OCI-LY1 (cell line): ENCODE data around the gene MYLK4.

Experiments
- H2AFZ ChIP-seq: fragments of 200-600 bp; sonication (generic), shearing (Covaris generic); 2 replicates; pipeline ENCODE4 v1.6.0; 2014; ENCODE audit warnings: antibody characterized with exemption, mild to moderate bottlenecking, low read length
- H3F3A ChIP-seq: fragments of 200-600 bp; sonication (generic), shearing (Covaris generic); 2 replicates; pipeline ENCODE4 v1.6.0; 2014; ENCODE audit warnings: mild to moderate bottlenecking, antibody characterized with exemption, low read length, moderate library complexity; ENCODE audit not compliant: insufficient read depth
- H3K27ac ChIP-seq: fragments of 200-600 bp; sonication (generic); 2 replicates; pipeline ENCODE4 v1.5.1; 2014; ENCODE audit warnings: low read length, mixed run types, mild to moderate bottlenecking, low read depth; ENCODE audit not compliant: poor library complexity, severe bottlenecking
- H3K27me3 ChIP-seq: fragments of 200-600 bp; sonication (generic); 2 replicates; pipeline ENCODE4 v1.6.0; 2014; ENCODE audit warnings: antibody characterized with exemption, mild to moderate bottlenecking, low read length, moderate library complexity; ENCODE audit not compliant: insufficient read depth
- H3K36me3 ChIP-seq: fragments of 200-600 bp; sonication (generic); 2 replicates; pipeline ENCODE4 v1.6.1; 2014; ENCODE audit warnings: mild to moderate bottlenecking, antibody characterized with exemption, low read length, moderate library complexity, mixed read lengths; ENCODE audit not compliant: insufficient read depth
- H3K4me1 ChIP-seq: fragments of 200-600 bp; sonication (generic); 2 replicates; pipeline ENCODE4 v1.5.1; 2014; ENCODE audit warnings: mild to moderate bottlenecking, low read length, moderate library complexity; ENCODE audit not compliant: insufficient read depth, severe bottlenecking
- H3K4me2 ChIP-seq: fragments of 200-600 bp; sonication (generic), shearing (Covaris generic); 2 replicates; pipeline ENCODE4 v1.6.1; 2014; ENCODE audit warnings: low read length
- H3K4me3 ChIP-seq: fragments of 200-600 bp; sonication (generic); 2 replicates; pipeline ENCODE4 v1.5.1; 2014; ENCODE audit warnings: low read length, low read depth, mild to moderate bottlenecking, mixed read lengths; ENCODE audit not compliant: poor library complexity, severe bottlenecking
- H3K79me2 ChIP-seq: fragments of 200-600 bp; shearing (Covaris generic); 2 replicates; pipeline ENCODE4 v1.6.1; 2016; ENCODE audit warnings: mixed run types, low read length, mixed read lengths; ENCODE audit not compliant: insufficient read depth
- H3K9ac ChIP-seq: fragments of 200-600 bp; sonication (generic), shearing (Covaris generic); 2 replicates; pipeline ENCODE4 v1.6.1; 2014; ENCODE audit warnings: mild to moderate bottlenecking, low read length, mixed read lengths
- H3K9me2 ChIP-seq: fragments of 200-600 bp; sonication (generic), shearing (Covaris generic); 2 replicates; pipeline ENCODE4 v1.6.1; 2014; ENCODE audit warnings: low read depth, mild to moderate bottlenecking, low read length, mixed read lengths
- H3K9me3 ChIP-seq: fragments of 200-600 bp; shearing (Covaris generic); 2 replicates; pipeline ENCODE4 v1.6.1; 2014; ENCODE audit warnings: low read length, mixed read lengths
- H4K20me1 ChIP-seq: fragments of 200-600 bp; sonication (generic), shearing (Covaris generic); 2 replicates; pipeline ENCODE4 v1.6.0; 2016; ENCODE audit warnings: mild to moderate bottlenecking, low read length; ENCODE audit not compliant: insufficient read depth
- EZH2 ChIP-seq: fragments of 200-600 bp; sonication (generic), shearing (Covaris generic); IDR thresholded peaks from 2 replicates; pipeline ENCODE4 v1.8.0; 2017; ENCODE audit warnings: borderline replicate concordance, mixed run types, mild to moderate bottlenecking, antibody characterized with exemption, low read length, moderate library complexity, mixed read lengths
- TF ChIP-seq, protein P1 (sequence below): fragments of 200-600 bp; sonication (generic), shearing (Covaris generic); IDR thresholded peaks from 2 replicates; pipeline ENCODE4 v1.5.1; 2017; ENCODE audit warnings: mild to moderate bottlenecking, antibody characterized with exemption, low read length, moderate library complexity, mixed read lengths

MYLK4 gene

DNA sequence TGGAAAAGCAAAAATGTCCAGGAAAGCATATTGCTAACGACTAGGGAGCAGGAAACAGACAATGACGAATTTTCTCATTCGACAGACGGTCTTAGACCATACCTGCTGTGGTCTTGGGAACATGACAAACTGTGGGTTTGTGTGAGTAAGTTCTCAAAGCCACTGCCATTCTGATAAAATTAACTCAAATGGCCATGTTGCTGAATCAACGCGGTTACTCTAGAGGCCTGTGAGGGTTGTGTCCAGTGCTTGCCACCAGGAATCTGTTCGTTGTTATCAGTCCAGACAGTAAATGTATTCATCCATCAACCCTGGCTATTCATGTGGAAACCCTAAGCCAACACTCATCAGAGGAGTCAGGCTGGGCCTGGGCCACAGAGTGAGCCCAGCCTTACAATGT is 124.3 kb downstream of the MYLK4 start:
- TF ChIP-seq EZH2: no peak
- TF ChIP-seq, protein P1, sequence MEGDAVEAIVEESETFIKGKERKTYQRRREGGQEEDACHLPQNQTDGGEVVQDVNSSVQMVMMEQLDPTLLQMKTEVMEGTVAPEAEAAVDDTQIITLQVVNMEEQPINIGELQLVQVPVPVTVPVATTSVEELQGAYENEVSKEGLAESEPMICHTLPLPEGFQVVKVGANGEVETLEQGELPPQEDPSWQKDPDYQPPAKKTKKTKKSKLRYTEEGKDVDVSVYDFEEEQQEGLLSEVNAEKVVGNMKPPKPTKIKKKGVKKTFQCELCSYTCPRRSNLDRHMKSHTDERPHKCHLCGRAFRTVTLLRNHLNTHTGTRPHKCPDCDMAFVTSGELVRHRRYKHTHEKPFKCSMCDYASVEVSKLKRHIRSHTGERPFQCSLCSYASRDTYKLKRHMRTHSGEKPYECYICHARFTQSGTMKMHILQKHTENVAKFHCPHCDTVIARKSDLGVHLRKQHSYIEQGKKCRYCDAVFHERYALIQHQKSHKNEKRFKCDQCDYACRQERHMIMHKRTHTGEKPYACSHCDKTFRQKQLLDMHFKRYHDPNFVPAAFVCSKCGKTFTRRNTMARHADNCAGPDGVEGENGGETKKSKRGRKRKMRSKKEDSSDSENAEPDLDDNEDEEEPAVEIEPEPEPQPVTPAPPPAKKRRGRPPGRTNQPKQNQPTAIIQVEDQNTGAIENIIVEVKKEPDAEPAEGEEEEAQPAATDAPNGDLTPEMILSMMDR: no peak
- H3K9ac ChIP-seq: no peak overlapping the region
- no peaks in the 10 kb centered on the region for H3K9me2 ChIP-seq
- H3K27me3 ChIP-seq: no peaks in the 10 kb centered on the region
- no peak overlapping the region for H3K4me3 ChIP-seq
- no peaks in the 10 kb centered on the region for H4K20me1 ChIP-seq
- no peaks in the 10 kb centered on the region for H3K79me2 ChIP-seq
- no peaks in the 10 kb centered on the region for H3K36me3 ChIP-seq
- no peaks in the 10 kb centered on the region for H3K9me3 ChIP-seq
- no peak overlapping the region for H3K4me2 ChIP-seq
- no peak overlapping the region for H2AFZ ChIP-seq
- H3F3A ChIP-seq: no peaks in the 10 kb centered on the region
- H3K27ac ChIP-seq: no peak overlapping the region
- no peaks in the 10 kb centered on the region for H3K4me1 ChIP-seq

DNA sequence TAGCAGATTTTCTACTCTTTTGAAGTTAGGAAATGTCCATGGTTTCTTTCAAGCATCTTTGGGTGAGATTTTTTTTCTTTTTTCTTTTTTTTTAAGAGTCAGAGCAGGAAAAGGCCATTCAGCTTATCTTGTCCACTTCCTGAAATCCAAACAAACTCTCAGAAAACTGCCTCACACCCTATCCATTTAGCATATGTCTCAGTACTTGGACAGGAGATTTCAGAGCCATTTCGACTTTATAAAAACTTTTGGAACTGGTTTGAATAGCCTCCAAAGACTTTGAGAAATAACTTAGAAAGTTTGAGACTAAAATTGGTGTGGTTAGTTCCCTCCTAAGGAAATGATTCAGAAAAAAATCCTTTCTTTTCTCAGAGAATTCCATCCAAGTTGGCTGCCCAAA is 125.1 kb downstream of the MYLK4 start:
- Histone ChIP-seq H3K27me3 (no peaks in the 10 kb centered on the region), H3F3A (no peaks in the 10 kb centered on the region), H3K9me2 (no peaks in the 10 kb centered on the region), H3K9me3 (no peaks in the 10 kb centered on the region), H3K4me2 (no peak overlapping the region), H3K9ac (no peak overlapping the region), H2AFZ (no peak overlapping the region), H4K20me1 (no peaks in the 10 kb centered on the region), H3K4me1 (no peaks in the 10 kb centered on the region), H3K79me2 (no peaks in the 10 kb centered on the region), H3K36me3 (no peaks in the 10 kb centered on the region), H3K27ac (no peak overlapping the region), H3K4me3 (no peak overlapping the region)
- no peak for TF ChIP-seq EZH2
- TF ChIP-seq, protein P1: no peak

DNA sequence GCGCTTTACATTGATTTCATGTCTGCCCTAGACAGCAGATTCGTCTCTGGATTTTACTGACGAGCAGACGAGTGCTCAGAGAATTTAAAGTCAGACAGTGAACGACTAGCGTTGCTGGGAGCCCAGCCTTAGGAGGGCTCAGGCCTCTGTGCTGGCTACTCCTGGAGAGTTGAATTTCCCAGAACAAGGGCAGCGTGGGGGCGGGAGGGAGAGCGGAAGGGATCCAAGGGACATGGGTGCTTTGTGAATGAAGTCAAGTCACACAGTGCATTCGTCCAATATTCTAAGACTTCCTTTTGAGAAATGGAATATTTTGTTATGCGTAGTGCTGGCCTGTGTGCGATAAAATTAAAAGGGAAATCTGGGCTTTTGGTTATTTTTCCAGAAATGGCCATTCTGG is 126.5 kb downstream of the MYLK4 start:
- H2AFZ ChIP-seq: no peak overlapping the region
- no peak overlapping the region for H3K4me3 ChIP-seq
- H4K20me1 ChIP-seq: no peaks in the 10 kb centered on the region
- H3K79me2 ChIP-seq: no peaks in the 10 kb centered on the region
- no peaks in the 10 kb centered on the region for H3K27me3 ChIP-seq
- no peaks in the 10 kb centered on the region for H3K9me3 ChIP-seq
- no peak overlapping the region for H3K9ac ChIP-seq
- H3K4me2 ChIP-seq: no peak overlapping the region
- TF ChIP-seq EZH2: no peak
- TF ChIP-seq, protein P1: no peak
- H3K4me1 ChIP-seq: no peaks in the 10 kb centered on the region
- H3K27ac ChIP-seq: no peak overlapping the region
- H3K9me2 ChIP-seq: no peaks in the 10 kb centered on the region
- H3F3A ChIP-seq: no peaks in the 10 kb centered on the region
- no peaks in the 10 kb centered on the region for H3K36me3 ChIP-seq
